Liver (tissue), 9 donors: ENCODE data around the gene OSBPL9. TPM values are rescaled to one million over a fixed set of nuclear protein-coding genes. Genes with fewer than 3 reads are reported as not detected.
A peak's percentile ranks its signal among the peaks of the same experiment; 100 is the strongest.

Source experiments
- DNase-seq: peaks from one replicate; pipeline ENCODE4 v3.0.0-alpha.2; 2017; ENCODE audit warnings: low spot score
- H3K27ac ChIP-seq, 2 donors: one replicate each; pipeline ENCODE4 v1.7.0; 2013; ENCODE audit warnings: inconsistent platforms in 2 of 2, low read length in 2 of 2, control low read depth in 1 of 2, low read depth in 1 of 2, mild to moderate bottlenecking in 1 of 2
- H3K27me3 ChIP-seq, 4 donors: one replicate each; pipeline versions ENCODE4 v1.6.1 to v1.7.0; 2013; ENCODE audit warnings: low read length in 3 of 4, inconsistent platforms in 1 of 4, mild to moderate bottlenecking in 1 of 4, moderate library complexity in 1 of 4; ENCODE audit not compliant: control insufficient read depth in 4 of 4, insufficient read depth in 4 of 4
- H3K36me3 ChIP-seq, 4 donors: one replicate each; pipeline versions ENCODE4 v1.6.1 to v1.7.0; 2013; ENCODE audit warnings: low read length in 3 of 4, mild to moderate bottlenecking in 3 of 4, low read depth in 1 of 4, moderate library complexity in 1 of 4; ENCODE audit not compliant: control insufficient read depth in 4 of 4, insufficient read depth in 3 of 4
- H3K4me1 ChIP-seq, 4 donors: one replicate each; pipeline versions ENCODE4 v1.6.1 to v1.7.0; 2013; ENCODE audit warnings: low read length in 3 of 4, mild to moderate bottlenecking in 3 of 4, moderate library complexity in 1 of 4; ENCODE audit not compliant: control insufficient read depth in 4 of 4, insufficient read depth in 4 of 4
- H3K4me3 ChIP-seq, 3 donors: one replicate each; pipeline versions ENCODE4 v1.6.1 to v1.7.0; 2013; ENCODE audit warnings: low read length in 3 of 3, control low read depth in 1 of 3, low read depth in 1 of 3, mild to moderate bottlenecking in 1 of 3
- H3K9ac ChIP-seq, 2 donors: one replicate each; pipeline ENCODE4 v1.7.0; 2013; ENCODE audit warnings: low read length in 2 of 2, mild to moderate bottlenecking in 2 of 2, moderate library complexity in 2 of 2, control low read depth in 1 of 2, low read depth in 1 of 2
- H3K9me3 ChIP-seq, 4 donors: one replicate each; pipeline versions ENCODE4 v1.6.1 to v1.7.0; 2013; ENCODE audit warnings: low read length in 3 of 4; ENCODE audit not compliant: control insufficient read depth in 4 of 4
- EGR1 ChIP-seq, 2 donors: IDR thresholded peaks; 2 replicates each; pipeline ENCODE4 v1.6.1; 2016 to 2018; ENCODE audit warnings: antibody characterized with exemption in 2 of 2, low read depth in 2 of 2
- FOXA1 ChIP-seq: IDR thresholded peaks from 2 replicates; pipeline ENCODE4 v1.6.1; 2016; ENCODE audit warnings: antibody characterized with exemption
- FOXA2 ChIP-seq: IDR thresholded peaks from 2 replicates; pipeline ENCODE4 v1.6.1; 2016; ENCODE audit warnings: antibody characterized with exemption
- GABPA ChIP-seq, 2 donors: IDR thresholded peaks in 1 of 2; conservative IDR thresholded peaks in 1 of 2; 2 replicates each; pipeline ENCODE4 v1.6.1; 2016; ENCODE audit warnings: antibody characterized with exemption in 2 of 2, mild to moderate bottlenecking in 1 of 2, moderate library complexity in 1 of 2
- HNF4A ChIP-seq, 2 donors: conservative IDR thresholded peaks; 2 replicates each; pipeline ENCODE4 v1.6.1; 2016; ENCODE audit warnings: antibody characterized with exemption in 2 of 2, mild to moderate bottlenecking in 2 of 2
- HNF4G ChIP-seq: IDR thresholded peaks from 2 replicates; pipeline ENCODE4 v1.6.1; 2016; ENCODE audit warnings: antibody characterized with exemption
- JUND ChIP-seq, 2 donors: IDR thresholded peaks; 2 replicates each; pipeline ENCODE4 v1.6.1; 2016; ENCODE audit warnings: antibody characterized with exemption in 2 of 2
- NR2F2 ChIP-seq: IDR thresholded peaks from 2 replicates; pipeline ENCODE4 v1.6.1; 2016; ENCODE audit warnings: antibody characterized with exemption
- RAD21 ChIP-seq, 2 donors: IDR thresholded peaks; 2 replicates each; pipeline ENCODE4 v1.6.1; 2016; ENCODE audit warnings: antibody characterized with exemption in 2 of 2, mild to moderate bottlenecking in 2 of 2
- REST ChIP-seq: IDR thresholded peaks from 2 replicates; pipeline ENCODE4 v1.6.1; 2016; ENCODE audit warnings: antibody characterized with exemption, mild to moderate bottlenecking
- RXRA ChIP-seq, 2 donors: IDR thresholded peaks; 2 replicates each; pipeline ENCODE4 v1.6.1; 2017 to 2018; ENCODE audit warnings: antibody characterized with exemption in 2 of 2, mild to moderate bottlenecking in 1 of 2
- SP1 ChIP-seq: IDR thresholded peaks from 2 replicates; pipeline ENCODE4 v1.6.1; 2018; ENCODE audit warnings: antibody characterized with exemption, mild to moderate bottlenecking
- TAF1 ChIP-seq: conservative IDR thresholded peaks from 2 replicates; pipeline ENCODE4 v1.6.1; 2016; ENCODE audit warnings: antibody characterized with exemption, mild to moderate bottlenecking
- YY1 ChIP-seq: IDR thresholded peaks from 2 replicates; pipeline ENCODE4 v1.6.1; 2016; ENCODE audit warnings: antibody characterized with exemption, mild to moderate bottlenecking
- WGBS: extraction: QIAGEN DNeasy Blood & Tissue Kit; methylation state at CpG from one replicate; pipeline ENCODE4 v1.1.7; 2013; 5-methylcytosine and 5-hydroxymethylcytosine counted together
- polyA plus RNA-seq, 2 donors: library from polyadenylated mRNA; stranded (reverse) in 1 of 2; unstranded in 1 of 2; fragments of 200-250 nt in 1 of 2; fragments of >200 nt in 1 of 2; fragmentation: Nextera tagmentation in 1 of 2; extraction: Ambion mirVana in 1 of 2; gene quantifications; one replicate each; pipeline versions ENCODE4 v1.2.1 to v1.2.3, GENCODE V29; 2013 to 2015
- total RNA-seq, 2 donors: library from RNA; depleted of rRNA; stranded (reverse); fragments of >200 nt; gene quantifications; one replicate each; pipeline ENCODE4 v1.2.3, GENCODE V29; 2014
- TF ChIP-seq, protein P1 (sequence below): IDR thresholded peaks from 2 replicates; pipeline ENCODE4 v1.6.1; 2016; ENCODE audit warnings: antibody characterized with exemption
- TF ChIP-seq, protein P2 (sequence below): IDR thresholded peaks from 2 replicates; pipeline ENCODE4 v1.6.1; 2016; ENCODE audit warnings: antibody characterized with exemption
- TF ChIP-seq, protein P3 (sequence below): IDR thresholded peaks from 2 replicates; pipeline ENCODE4 v1.6.1; 2016; ENCODE audit warnings: antibody characterized with exemption
- TF ChIP-seq, protein P4 (sequence below): fragments of 150-350 bp; IDR thresholded peaks from 2 replicates; pipeline ENCODE4 v1.5.1; 2017; ENCODE audit warnings: improper control_type of control experiment, low read depth, low read length; ENCODE audit not compliant: missing input control
- donor health status: healthy.
- donor health status: healthy.
- donor health status: healthy.
- donor health status: healthy.
- donor health status: healthy.

The OSBPL9 gene
- total and polyA plus RNA-seq, 4 donors: 52.1 to 129 (median 60.4) TPM

DNA sequence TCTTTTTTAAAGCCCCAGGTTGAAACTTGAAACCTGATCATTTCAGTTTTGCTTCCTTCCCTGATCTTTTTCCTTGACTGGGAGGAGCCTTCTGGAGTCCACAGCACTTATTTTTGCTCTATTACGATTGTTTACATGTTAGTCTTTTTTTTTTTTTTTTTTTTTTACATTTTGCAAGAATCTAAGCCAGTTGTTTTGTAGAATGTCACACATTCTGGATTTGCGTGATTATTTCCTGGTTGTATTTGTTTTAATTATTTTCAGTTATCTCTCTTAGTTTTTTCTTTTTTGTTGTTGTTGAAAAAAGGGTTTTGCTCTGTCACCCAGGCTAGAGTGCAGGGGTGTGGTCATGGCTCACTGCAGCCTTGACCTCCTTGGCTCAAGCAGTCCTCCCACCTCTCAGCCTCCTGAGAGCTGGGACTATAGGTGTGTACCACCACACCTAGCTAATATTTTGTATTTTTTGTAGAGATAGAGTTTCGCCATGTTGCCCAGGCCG, 32.8 kb downstream of the OSBPL9 start:
- H3K27me3 ChIP-seq: no peaks in the 10 kb centered on the region
- H3K36me3 ChIP-seq: no peaks in the 10 kb centered on the region
- TF ChIP-seq REST: no peak
- TF ChIP-seq NR2F2: no peak
- no peak for TF ChIP-seq EGR1 (IDR thresholded peaks at IDR 0.05; ENCODE audit: low read depth in 2 of 2)
- no peak for TF ChIP-seq RXRA (IDR thresholded peaks at IDR 0.05)
- no peak for TF ChIP-seq FOXA1
- TF ChIP-seq FOXA2: no peak
- TF ChIP-seq, protein P1, sequence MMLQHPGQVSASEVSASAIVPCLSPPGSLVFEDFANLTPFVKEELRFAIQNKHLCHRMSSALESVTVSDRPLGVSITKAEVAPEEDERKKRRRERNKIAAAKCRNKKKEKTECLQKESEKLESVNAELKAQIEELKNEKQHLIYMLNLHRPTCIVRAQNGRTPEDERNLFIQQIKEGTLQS: no peak
- TF ChIP-seq YY1: no peak
- TF ChIP-seq HNF4A (conservative IDR thresholded peaks at IDR 0.05): no peak
- TF ChIP-seq, protein P2, sequence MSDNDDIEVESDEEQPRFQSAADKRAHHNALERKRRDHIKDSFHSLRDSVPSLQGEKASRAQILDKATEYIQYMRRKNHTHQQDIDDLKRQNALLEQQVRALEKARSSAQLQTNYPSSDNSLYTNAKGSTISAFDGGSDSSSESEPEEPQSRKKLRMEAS: no peak
- TF ChIP-seq, protein P3, sequence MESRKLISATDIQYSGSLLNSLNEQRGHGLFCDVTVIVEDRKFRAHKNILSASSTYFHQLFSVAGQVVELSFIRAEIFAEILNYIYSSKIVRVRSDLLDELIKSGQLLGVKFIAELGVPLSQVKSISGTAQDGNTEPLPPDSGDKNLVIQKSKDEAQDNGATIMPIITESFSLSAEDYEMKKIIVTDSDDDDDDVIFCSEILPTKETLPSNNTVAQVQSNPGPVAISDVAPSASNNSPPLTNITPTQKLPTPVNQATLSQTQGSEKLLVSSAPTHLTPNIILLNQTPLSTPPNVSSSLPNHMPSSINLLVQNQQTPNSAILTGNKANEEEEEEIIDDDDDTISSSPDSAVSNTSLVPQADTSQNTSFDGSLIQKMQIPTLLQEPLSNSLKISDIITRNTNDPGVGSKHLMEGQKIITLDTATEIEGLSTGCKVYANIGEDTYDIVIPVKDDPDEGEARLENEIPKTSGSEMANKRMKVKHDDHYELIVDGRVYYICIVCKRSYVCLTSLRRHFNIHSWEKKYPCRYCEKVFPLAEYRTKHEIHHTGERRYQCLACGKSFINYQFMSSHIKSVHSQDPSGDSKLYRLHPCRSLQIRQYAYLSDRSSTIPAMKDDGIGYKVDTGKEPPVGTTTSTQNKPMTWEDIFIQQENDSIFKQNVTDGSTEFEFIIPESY: no peak
- TF ChIP-seq RAD21 (IDR thresholded peaks at IDR 0.05): no peak
- TF ChIP-seq TAF1: no peak
- TF ChIP-seq, protein P4, sequence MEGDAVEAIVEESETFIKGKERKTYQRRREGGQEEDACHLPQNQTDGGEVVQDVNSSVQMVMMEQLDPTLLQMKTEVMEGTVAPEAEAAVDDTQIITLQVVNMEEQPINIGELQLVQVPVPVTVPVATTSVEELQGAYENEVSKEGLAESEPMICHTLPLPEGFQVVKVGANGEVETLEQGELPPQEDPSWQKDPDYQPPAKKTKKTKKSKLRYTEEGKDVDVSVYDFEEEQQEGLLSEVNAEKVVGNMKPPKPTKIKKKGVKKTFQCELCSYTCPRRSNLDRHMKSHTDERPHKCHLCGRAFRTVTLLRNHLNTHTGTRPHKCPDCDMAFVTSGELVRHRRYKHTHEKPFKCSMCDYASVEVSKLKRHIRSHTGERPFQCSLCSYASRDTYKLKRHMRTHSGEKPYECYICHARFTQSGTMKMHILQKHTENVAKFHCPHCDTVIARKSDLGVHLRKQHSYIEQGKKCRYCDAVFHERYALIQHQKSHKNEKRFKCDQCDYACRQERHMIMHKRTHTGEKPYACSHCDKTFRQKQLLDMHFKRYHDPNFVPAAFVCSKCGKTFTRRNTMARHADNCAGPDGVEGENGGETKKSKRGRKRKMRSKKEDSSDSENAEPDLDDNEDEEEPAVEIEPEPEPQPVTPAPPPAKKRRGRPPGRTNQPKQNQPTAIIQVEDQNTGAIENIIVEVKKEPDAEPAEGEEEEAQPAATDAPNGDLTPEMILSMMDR: no peak
- no peak for TF ChIP-seq GABPA (IDR thresholded peaks at IDR 0.05 in 1 of 2, conservative IDR thresholded peaks at IDR 0.05 in 1 of 2)
- TF ChIP-seq JUND (IDR thresholded peaks at IDR 0.05): no peak
- TF ChIP-seq HNF4G: no peak
- TF ChIP-seq SP1: no peak
- DNase-seq: no peak
- 87% methylated on average over 4 of the region's 4 CpGs for WGBS
- H3K4me3 ChIP-seq: no peak overlapping the region
- peaks cover 6 to 33% (median 18%) of the 10 kb centered on the region in 4 donors for H3K4me1 ChIP-seq
- H3K9ac ChIP-seq: no peak overlapping the region
- peak overlapping the region in 1 of 2 donors; percentile 3 for H3K27ac ChIP-seq
- no peaks in the 10 kb centered on the region for H3K9me3 ChIP-seq
